Gastrocnemius medialis (tissue), 4 donors: ENCODE results near the gene GIMAP7. TPM values are rescaled to one million over a fixed set of nuclear protein-coding genes. Genes with fewer than 3 reads are reported as not detected.

Experiments used
- ATAC-seq, 2 donors: fragments of 150-250 bp; one replicate each; pipeline ENCODE4 v1.9.1; 2016
- DNase-seq, 2 donors: peaks; one replicate each; pipeline ENCODE4 v3.0.0-alpha.2; 2019
- H3K27ac ChIP-seq, 4 donors: fragments of 200-600 bp; sonication (generic); 1 replicate in 1 of 4; 2 replicates in 3 of 4; pipeline ENCODE4 v1.5.1; 2016 to 2018; ENCODE audit warnings: mild to moderate bottlenecking in 2 of 4, moderate library complexity in 1 of 4
- H3K27me3 ChIP-seq, 3 donors: fragments of 200-600 bp; sonication (generic) in 2 of 3; 1 replicate in 1 of 3; 2 replicates in 2 of 3; pipeline versions ENCODE4 v1.5.1 to v1.6.0; 2016 to 2019; ENCODE audit warnings: mild to moderate bottlenecking in 1 of 3, moderate library complexity in 1 of 3
- H3K36me3 ChIP-seq, 2 donors: fragments of 200-600 bp; sonication (generic) in 1 of 2; one replicate each; pipeline ENCODE4 v1.5.1; 2017 to 2018
- H3K4me1 ChIP-seq, 2 donors: fragments of 200-600 bp; sonication (generic) in 1 of 2; one replicate each; pipeline ENCODE4 v1.5.1; 2016 to 2017; ENCODE audit warnings: mild to moderate bottlenecking in 2 of 2
- H3K4me3 ChIP-seq, 4 donors: fragments of 200-600 bp; sonication (generic) in 3 of 4; 1 replicate in 1 of 4; 2 replicates in 3 of 4; pipeline ENCODE4 v1.5.1; 2016 to 2019; ENCODE audit warnings: mild to moderate bottlenecking in 2 of 4
- H3K9me3 ChIP-seq, 3 donors: fragments of 200-600 bp; sonication (generic) in 2 of 3; 1 replicate in 1 of 3; 2 replicates in 2 of 3; pipeline ENCODE4 v1.5.1; 2016 to 2019
- CTCF ChIP-seq, 5 experiments: fragments of 450-650 bp in 3 of 5; fragments of 200-600 bp in 2 of 5; sonication (generic) in 2 of 5; IDR thresholded peaks in 4 of 5; conservative IDR thresholded peaks in 1 of 5; 1 replicate in 4 of 5; 2 replicates in 1 of 5; pipeline ENCODE4 v1.5.1; 2016 to 2019; ENCODE audit warnings: antibody characterized with exemption in 5 of 5, mild to moderate bottlenecking in 3 of 5, moderate library complexity in 3 of 5
- POLR2A ChIP-seq, 2 donors: fragments of 450-650 bp; IDR thresholded peaks; one replicate each; pipeline ENCODE4 v1.6.1; 2017; ENCODE audit warnings: antibody characterized with exemption in 2 of 2, mild to moderate bottlenecking in 2 of 2, moderate library complexity in 2 of 2
- in situ Hi-C, 4 donors: fragments of 200-750 bp; cut with MboI; loops; one replicate each; pipeline versions ENCODE4 v1.15.0 to v1.8.0; 2017; ENCODE audit warnings: low sequenced_read_pairs in 4 of 4
- intact Hi-C: fragments of 100-400 bp; cut with DNase I; formaldehyde crosslinking; loops from one replicate; pipeline ENCODE4 v1.15.1; 2023; ENCODE audit warnings: low total_unique reads
- total RNA-seq, 4 donors: library from RNA; depleted of rRNA; stranded (reverse); fragments of >200 nt; gene quantifications; one replicate each; pipeline versions ENCODE4 v1.1.0 to v1.2.3, GENCODE V29; 2016

GIMAP7 gene
- total RNA-seq: 1 to 10 TPM; 6.6 to 7.8 (median 7.0) TPM

GRCh38 chr7:150514748-150515222 lies at the start of gene GIMAP7:
GIMAP7 (plus strand) TSS chr7:150514872; CDS start chr7:150519975, 5,103 bp downstream.
- H3K36me3 ChIP-seq: no peaks in the 10 kb centered on the region
- H3K9me3 ChIP-seq: no peaks in the 10 kb centered on the region
- DNase-seq (peak in 1 of 2 donors; percentile 15), ATAC-seq (peak; percentile 36 to 49)
- TF ChIP-seq CTCF (IDR thresholded peaks at IDR 0.05 in 4 of 5, conservative IDR thresholded peaks at IDR 0.05 in 1 of 5) (no peak), POLR2A (IDR thresholded peaks at IDR 0.05) (peak; percentile 11 to 42)
- peak within 1 kb of the TSS; percentile 23 to 75 (median 72) for H3K27ac ChIP-seq
- peaks cover 0 to 3% of the 10 kb centered on the region in 2 donors for H3K4me1 ChIP-seq
- no peaks in the 10 kb centered on the region for H3K27me3 ChIP-seq
- peak within 1 kb of the TSS; percentile 33 to 57 (median 47) for H3K4me3 ChIP-seq
- in situ Hi-C loops: no loop called here
- intact Hi-C loops: no loop called here

GRCh38 chr7:150464962-150465361 lies 49.7 kb upstream of the GIMAP7 start:
- TF ChIP-seq CTCF (IDR thresholded peaks at IDR 0.05 in 4 of 5, conservative IDR thresholded peaks at IDR 0.05 in 1 of 5) (no peak), POLR2A (IDR thresholded peaks at IDR 0.05) (no peak)
- no peak overlapping the region for H3K4me3 ChIP-seq
- in situ Hi-C loops: no loop called here
- DNase-seq (no peak), ATAC-seq (no peak)
- H3K36me3 ChIP-seq: no peaks in the 10 kb centered on the region
- intact Hi-C loops: no loop called here
- H3K27me3 ChIP-seq: no peaks in the 10 kb centered on the region
- no peaks in the 10 kb centered on the region for H3K4me1 ChIP-seq
- no peaks in the 10 kb centered on the region for H3K9me3 ChIP-seq
- H3K27ac ChIP-seq: peak overlapping the region in 2 of 4 donors; percentile 5 to 20

- intact Hi-C loops: no loop called here
- Histone ChIP-seq H3K27ac (peak overlapping the region in 2 of 4 donors; percentile 5 to 20), H3K36me3 (no peaks in the 10 kb centered on the region), H3K4me1 (no peaks in the 10 kb centered on the region), H3K27me3 (no peaks in the 10 kb centered on the region), H3K4me3 (no peak overlapping the region), H3K9me3 (no peaks in the 10 kb centered on the region)
- no peak for ATAC-seq
- DNase-seq: no peak
- in situ Hi-C loops: no loop called here
- TF ChIP-seq CTCF (IDR thresholded peaks at IDR 0.05 in 4 of 5, conservative IDR thresholded peaks at IDR 0.05 in 1 of 5): no peak
- no peak for TF ChIP-seq POLR2A (IDR thresholded peaks at IDR 0.05)
These were observed 49.3 kb upstream of the GIMAP7 start for GRCh38 chr7:150465414-150465813.

- ATAC-seq: no peak
- in situ Hi-C loops: no loop called here
These were observed 48.2 kb upstream of the GIMAP7 start for GRCh38 chr7:150466477-150466876.

More at GRCh38 chr7:150466477-150466876, 48.2 kb upstream of the GIMAP7 start:
- no peak for DNase-seq
- no peaks in the 10 kb centered on the region for H3K4me1 ChIP-seq
- no peaks in the 10 kb centered on the region for H3K9me3 ChIP-seq
- peak overlapping the region in 3 of 4 donors; percentile 36 to 41 (median 39) for H3K4me3 ChIP-seq
- H3K27me3 ChIP-seq: no peaks in the 10 kb centered on the region
- no peaks in the 10 kb centered on the region for H3K36me3 ChIP-seq
- intact Hi-C loops: no loop called here
- peak in 1 of 2 donors; percentile 12 for TF ChIP-seq POLR2A (IDR thresholded peaks at IDR 0.05)
- TF ChIP-seq CTCF (IDR thresholded peaks at IDR 0.05 in 4 of 5, conservative IDR thresholded peaks at IDR 0.05 in 1 of 5): no peak
- peak overlapping the region in 3 of 4 donors; percentile 40 to 52 (median 40) for H3K27ac ChIP-seq
